ENCODE results near the gene TMEM266.

The TMEM266 gene

DNA sequence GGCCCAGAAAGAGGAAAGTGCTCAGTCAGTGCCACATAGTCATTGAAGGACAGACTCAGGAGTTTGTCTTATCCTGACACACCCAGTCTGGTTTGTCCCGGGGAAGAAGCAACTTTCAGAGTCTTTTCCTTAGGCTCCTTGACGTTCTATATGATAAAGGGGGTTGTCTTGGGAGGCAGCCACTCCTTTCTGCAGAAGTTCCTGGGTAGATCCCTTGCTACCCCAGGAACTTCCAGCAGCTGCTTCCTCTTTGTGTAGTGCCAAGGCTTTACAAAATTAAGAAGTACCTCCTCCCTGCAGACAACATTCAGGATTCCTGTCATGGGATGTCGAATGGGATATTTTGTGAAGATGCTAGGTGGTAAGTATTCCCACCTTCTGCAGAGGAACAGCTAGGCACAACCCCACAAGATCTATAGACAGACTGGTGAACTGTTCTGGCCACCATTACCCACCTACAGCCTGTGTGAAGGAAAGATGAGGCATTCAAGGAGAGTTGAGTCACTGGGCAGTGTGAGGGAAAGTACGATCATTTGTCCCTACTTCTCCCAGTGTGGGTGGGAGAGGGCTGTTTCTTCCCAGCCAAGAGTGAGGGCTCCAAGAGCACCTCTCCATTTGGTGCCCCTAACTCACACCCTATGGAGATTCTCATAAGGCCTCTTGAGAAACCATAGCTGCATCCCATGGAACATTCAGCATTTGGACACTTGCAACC lies 11.3 kb downstream of the TMEM266 start:
- DNase-seq: no peak

DNA sequence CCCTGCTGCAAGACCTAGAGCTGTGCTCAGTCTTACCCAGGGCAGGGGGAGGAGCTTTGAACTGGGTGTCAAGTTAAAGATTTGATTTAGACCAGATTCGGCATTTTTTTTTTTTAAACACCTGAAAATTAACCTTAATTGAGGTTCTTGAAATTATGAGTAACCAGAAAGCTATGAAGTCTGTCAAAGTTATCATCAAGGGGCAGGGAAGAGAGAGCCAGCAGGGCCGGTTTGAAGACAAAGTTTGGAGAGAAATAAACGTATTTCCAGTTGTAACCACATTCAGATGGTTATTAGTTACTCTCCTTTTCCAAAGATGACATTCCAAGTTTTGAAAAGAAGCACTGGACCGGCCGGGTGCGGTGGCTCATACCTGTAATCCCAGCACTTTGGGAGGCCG lies 12.0 kb downstream of the TMEM266 start:
- DNase-seq: no peak

DNA sequence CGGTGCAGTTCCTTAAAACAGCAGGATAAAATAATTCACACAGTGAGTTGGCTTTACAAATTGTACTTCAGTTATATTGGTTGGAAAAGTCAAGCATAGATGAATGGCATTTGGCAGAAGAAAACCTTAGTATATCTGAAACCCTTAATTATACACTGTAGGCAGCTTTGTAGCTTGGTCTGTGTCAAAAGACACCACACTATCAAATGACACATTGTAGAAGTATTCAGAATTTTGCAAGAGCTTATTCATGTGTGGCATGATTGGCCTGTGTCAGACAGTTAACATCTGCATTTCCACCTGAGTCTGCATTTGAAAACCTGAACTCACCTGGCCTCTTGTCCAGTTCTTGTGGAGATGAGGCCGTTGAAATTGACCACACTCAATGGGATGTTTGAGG lies 13.8 kb downstream of the TMEM266 start:
- DNase-seq: no peak

DNA sequence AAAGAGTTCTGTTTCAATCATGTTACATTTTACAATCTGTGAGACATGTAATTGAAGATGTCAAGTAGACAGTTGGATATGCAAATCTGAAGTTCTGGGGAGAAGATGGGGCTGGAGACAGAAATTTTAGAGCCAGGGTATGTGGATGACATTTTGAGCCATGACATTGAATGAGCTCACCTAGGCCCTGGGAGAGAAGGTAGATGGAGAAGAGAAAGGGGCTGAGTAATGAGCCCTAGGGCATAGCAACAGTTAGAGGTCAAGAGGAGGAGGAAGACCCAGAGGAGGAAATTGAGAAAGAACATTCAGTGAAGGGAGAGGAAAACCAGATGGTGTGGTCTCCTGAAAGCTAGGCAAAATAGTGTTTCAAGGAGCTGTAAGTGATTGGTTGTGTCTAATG lies 15.3 kb downstream of the TMEM266 start:
- no peak for DNase-seq

DNA sequence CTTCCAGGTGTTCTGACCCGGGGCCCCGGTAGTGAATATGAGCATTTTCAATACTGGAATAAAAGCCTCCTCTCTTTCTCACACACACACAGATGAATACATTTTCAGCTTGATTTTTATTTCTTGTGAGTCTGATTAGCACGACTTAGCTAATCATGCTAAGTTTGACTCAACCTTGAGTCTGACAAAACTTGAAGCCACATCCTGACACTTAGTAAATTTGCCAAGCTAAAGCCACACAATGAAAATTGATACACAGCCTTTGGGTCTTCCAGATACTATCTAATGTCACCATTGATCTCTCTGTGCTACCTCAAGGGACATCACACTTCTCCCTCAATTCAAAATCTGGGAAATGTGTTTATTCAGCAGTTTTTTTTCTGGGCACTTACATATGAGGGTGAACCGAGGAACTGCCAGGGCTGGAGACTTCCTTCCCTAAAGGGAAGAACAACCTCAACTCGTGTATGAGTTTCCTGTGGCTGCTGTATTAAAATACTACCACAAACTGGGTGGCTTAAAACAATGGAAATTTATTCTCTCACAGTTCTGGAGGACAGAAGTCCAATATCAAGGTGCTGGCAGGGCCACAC lies 18.6 kb downstream of the TMEM266 start:
- DNase-seq: no peak

DNA sequence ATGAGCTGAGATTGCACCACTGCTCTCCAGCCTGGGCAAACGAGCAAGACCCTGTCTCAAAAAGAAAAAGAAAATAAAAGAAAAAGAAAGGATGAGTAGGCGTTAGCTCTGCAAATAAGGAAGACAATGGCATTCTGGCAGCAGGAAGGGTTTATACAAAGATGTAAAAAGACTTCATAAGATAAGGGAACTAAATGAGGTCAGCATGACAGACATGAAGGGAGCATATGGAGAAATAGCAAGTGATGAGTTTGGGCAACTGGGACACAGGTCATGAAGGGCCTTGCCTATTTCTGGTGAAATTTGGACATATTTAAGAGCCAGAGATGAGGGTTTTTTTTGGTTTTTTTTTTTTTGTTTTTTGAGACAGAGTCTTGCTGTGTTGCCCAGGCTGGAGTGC lies 24.5 kb downstream of the TMEM266 start:
- no peak for DNase-seq

DNA sequence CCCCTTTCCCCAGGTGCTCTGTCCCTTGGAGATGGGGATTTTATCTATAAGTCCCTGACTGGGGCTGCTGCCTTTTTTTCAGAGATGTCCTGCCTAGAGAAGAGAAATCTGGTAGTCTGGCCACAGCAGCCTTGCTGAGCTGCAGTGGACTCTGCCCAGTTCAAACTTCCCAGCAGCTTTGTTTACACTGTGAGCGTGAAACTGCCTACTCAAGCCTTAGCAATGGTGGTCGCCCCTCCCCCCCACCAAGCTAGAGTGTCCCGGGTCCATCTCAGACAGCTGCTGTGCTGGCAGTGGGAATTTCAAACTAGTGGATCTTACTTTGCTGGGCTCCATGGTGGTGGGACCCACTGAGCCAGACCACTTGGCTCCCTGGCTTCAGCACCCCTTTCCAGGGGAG lies 38.9 kb downstream of the TMEM266 start:
- no peak for DNase-seq

DNA sequence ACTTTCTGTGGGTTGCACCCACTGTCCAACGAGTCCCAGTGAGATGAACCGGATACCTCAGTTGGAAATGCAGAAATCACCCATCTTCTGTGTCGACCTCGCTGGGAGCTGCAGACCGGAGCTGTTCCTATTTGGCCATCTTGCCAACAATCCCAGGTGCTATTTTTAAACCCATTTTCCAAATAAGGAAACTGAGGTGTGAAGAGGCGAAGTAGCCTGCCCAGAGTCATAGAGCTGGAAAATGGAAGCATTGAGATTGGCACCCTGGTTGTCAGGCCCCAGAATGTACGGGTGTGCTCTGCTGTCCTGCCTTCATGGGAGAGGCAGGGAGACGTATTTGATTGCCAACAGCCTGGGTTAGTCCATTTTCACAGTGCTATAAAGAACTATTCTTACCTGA lies 39.6 kb downstream of the TMEM266 start:
- no peak for DNase-seq

DNA sequence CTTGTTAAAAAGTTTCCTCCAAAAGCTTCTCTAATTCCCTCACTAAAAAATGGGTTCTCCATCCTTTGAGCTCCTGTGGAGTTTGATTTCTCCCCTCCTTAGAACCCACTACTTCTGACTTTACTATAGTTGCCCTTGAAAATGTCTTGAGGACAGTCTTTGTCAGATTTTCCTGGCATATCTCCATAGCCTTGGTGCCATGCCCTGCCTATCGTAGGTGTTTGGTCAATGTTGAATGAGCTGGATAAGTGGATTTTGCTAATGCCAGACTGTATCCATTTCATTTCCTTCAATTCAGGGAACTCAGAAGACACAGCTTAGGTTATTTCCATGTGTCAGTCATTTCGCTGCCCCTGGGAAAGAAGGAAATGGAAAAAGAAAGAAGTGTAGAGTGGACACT lies 40.6 kb downstream of the TMEM266 start:
- DNase-seq: no peak

DNA sequence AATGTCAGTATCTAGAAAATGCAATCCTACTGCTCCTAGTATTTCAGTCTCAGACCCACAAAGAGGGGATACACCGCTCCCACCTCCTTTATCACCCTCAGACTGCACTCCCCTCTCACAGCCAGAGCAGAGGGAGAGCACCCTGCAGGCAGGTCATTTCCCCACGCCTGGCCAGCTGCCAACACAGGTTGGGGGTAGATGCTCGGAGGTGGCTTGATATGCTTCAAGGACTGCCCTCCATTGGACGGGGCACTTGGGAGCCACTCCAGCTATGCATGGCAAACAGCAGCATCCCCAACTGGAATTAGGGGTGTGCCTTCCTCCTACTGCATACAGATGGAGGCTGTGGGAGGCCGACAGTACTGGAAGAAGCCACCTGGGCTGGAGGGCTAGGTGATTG lies 41.9 kb downstream of the TMEM266 start:
- no peak for DNase-seq

DNA sequence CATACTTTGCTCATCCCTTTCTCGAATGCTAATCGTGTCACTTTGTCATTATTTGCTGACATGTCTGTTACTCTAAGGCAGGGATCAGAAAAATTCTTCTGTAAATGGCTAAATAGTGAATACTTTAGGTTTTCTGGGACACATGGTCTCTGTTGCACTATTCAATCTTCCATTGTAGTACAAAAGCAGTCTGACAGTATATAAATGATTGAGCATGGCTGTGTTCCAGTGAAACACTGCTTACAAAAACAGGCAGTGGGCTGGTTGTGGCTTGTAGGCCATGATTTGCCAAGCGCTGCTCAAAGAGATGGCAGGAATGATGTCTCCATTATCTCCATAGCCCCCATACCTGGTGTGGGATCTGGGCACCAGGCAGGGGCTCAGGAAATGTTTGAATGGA lies 45.6 kb downstream of the TMEM266 start:
- DNase-seq: no peak

DNA sequence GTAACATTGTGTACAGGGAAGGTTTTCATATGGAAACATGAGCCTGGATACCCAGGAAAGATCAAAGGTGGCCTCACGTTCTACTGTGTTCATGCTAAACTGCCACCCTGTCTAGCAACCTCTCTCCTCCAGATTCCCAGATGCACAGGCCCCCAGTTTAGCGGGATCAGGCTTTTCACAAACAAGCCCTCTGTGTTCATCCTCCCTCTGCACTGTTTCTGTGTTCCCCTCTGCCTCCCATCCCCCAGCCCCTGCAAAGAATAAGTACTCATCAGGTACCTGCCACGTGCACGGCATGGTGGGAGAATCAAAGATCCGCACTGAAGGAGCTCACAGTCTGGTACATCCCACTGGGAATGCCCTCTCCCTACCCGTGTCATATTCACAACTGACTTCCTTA lies 46.1 kb downstream of the TMEM266 start:
- no peak for DNase-seq

DNA sequence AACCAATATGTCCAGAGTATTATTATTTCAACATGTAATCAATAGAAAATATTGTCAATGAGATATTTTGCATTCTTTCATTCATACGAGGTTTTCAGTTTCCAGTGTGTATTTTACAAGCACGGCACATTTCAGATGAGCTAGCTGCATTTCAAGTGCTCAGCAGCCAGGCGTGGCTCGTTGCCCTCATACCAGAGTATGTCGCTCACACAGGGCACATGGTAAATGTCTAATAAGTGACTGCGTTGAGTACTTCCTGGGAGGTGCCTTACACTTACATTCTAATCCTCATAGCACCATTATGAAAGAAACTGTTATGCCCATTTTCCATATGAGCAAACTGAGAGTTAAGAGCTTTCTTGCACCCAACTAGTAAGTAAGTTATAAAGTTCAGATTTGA lies 47.4 kb downstream of the TMEM266 start:
- DNase-seq: no peak

DNA sequence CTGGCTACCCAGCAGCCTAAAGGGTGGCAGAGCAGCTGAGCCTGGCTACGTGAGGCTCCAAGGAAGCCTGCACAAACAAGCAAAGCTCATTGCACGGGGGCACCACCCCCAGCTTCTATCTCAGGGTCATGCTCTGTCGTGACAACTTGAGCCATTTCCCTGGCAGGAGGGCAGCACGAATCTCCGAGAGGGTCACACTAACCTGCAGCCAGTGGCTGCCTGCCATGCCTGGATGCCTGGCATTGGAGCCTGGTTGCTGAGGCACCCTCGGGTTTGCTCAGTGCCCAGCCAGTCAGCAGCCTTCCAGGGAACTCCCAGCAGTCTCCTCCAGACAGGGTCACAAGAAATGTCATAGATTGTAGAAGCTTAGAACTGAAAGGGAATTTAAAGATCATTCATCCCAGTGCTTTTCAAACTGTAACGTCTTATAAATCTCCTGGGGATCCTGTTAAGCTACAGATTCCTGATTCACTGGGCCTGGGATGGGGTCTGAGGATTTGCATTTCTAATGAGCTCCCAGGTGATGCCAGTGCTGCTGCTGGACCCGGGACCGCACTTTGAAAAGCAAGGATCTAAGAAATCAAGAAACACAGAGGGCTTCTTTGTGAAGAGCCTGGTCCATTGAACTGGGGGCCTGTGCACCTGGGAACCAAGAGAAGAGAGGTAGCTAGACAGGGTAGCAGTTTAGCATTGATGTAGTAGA lies 48.4 kb downstream of the TMEM266 start:
- DNase-seq: no peak

DNA sequence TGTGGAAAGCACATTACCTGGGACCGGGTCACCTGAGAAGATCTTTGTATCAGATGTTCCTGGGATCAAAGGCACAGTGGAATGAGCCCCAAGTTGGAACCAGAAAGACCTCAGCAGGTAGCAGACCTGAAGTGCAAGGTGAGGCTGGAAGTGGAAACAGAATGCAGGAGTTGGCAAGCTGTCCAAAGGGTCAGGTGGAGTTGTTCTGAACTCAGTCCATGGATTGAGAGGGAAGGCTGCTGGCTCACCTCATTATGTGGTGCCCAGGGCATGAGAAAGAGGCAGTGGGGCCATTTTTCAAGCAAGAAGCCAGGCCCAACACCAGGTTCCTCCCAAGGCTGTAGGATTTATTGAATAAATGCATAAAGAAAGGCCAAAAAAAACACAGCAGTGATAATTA lies 49.3 kb downstream of the TMEM266 start:
- DNase-seq: no peak

DNA sequence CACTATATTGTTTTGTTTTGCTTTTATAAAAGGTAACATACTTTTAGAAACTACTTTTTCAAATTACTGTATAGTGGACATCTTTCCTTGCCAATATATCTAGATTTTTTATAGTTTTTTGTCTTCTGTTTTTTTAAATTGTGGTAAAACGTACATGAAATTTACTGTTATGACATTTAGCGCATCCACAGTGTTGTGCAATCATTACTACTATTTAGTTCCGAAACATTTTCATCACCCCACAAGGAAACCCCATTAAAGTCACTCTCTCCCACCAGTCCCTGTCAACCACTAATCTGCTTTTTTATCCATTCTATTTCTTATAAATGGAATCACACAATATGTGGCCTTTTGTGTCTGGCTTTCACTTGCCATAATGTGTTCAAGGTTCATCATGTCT lies 54.8 kb downstream of the TMEM266 start:
- DNase-seq: no peak

DNA sequence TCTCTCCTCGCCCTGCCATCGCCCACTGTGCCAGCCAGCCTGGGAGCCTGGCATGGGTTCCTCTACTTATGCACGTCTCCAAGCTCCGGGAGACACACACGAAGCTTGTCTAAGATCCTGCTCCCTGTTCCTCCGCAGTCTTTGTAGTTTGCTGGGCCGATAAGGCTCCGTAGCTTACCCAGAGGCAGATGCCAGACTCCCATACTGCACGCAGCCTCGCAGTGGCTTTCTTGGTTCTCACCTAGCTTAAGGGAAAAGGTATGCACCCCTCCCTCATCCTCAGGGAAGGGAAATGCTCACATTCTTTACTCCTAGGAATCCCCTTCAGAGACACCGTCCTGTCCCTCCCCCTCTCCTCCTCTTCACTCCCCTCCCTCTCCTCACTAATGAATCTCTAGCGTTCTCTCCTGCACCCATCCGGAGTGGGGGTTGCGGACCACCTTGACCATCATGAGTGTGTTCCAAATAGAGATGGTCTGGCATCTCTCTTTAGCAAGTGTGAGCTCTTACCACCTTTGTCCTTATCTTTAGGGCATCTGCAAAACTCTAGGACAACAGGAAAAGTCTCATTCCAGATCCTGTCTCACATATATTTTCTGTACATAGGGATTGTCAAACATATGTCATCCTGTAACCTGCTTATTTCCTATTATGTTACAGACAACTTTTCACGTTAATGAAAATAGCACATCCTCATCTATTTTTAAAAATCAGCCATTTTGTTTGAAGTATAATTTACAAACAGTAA lies 56.5 kb downstream of the TMEM266 start:
- DNase-seq: no peak

DNA sequence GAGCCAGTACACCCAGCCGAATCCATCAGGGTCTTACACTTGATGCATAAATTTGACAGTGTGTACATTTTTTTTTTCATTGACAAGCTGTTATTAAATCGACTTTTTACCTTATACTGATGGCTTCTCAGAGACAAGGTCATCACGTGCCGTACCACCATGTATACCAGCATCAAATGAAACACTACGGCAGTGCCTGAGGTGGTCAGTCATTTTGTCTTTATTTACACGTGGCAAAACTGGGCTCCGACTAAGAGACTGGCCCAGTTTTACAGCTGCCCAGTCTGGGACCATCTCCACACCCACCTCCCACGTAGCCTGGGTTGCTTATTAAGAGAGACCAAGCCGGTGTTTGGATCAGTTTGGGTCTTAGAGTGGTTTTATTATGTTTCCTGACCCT lies 57.4 kb downstream of the TMEM266 start:
- no peak for DNase-seq

DNA sequence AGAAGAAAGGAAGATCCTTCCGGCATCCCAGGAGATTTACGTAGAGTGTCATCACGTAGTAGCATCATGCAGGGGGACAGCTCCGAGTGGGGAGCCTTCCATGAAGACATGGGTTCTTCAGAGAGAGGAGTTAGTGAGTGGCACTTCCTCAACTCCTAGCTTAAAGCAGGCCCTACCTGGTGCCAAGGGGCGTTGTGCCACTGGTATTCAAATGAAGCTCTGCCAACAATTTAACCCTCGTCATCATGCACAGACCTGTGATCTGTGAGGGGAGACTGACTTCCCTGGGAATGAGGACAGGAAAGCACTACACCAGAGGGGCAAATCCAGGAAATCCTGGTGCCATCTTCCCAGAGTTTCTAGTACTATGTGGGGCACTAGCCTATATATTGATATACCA lies 59.0 kb downstream of the TMEM266 start:
- DNase-seq: no peak

DNA sequence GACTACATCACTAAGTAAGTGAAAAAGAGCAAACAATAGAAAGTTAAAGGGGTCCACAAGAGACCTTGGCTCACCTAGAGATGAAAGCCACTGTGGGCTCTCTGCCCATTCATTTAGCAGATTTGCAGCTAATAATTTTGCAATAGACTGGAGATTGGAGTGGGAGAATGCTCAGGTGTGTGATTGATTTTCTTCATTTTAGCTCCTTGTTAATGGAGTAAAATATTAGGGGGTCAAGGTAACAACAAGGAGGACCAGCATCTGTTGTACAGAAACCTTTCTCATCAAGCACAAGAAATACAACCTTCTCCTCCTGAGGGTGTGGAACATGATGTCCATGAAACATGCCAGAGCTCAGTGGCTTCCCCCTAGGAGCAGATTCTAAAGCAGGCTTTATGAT lies 63.2 kb downstream of the TMEM266 start:
- DNase-seq: no peak

DNA sequence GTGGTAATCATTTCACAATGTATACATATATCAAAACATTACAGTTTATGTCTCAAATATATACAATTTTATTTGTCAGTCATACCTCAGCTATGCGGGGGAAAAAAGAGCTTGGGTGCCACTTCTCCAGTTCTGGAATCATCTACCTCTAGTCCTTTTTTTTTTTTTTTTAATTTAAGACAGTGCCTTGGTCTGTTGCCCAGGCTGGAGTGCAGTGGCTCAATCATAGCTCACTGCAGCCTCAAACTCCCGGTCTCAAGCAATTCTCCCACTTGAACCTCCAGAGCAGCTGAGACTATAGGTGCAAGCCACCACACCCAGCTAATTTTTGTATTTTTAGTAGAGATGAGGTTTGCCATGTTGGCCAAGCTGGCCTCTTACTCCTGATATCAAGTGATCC lies 67.4 kb downstream of the TMEM266 start:
- no peak for DNase-seq

DNA sequence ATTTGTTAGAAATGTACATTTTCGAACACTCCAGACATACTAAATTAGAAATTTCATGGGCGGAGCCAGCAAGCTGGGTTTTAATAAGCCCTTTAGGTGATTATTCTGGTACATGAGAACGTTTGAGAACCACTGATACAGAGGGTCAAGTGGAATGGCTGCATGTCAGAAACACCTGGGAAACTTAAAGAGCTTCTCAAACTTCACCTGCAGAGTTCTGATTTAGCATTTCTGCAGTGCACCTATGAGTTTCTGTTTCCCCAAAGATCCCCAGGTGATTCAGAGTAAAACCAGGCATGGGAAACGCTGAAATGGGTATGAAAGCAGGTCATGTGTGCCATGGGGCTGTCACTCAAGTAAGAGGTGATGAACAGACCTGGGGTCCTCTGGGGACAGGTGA lies 68.1 kb downstream of the TMEM266 start:
- DNase-seq: no peak

DNA sequence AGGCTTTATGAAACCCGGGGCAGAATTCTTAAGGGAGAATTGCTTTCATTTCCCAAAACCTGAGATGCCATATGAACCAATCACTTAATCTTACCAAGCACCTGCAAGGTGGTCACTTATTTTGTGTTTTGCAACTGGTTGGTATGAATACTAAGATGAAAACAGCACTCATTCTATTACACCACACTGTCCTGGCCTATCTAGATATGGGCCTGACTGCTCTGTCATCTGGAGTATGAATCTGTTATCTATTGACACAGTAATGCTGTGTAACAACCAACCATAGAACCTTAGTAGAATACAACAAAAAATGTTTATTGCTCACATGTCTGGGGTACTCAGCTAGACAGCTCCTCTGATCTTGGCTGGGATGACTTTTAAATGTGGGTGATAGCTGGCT lies 74.8 kb downstream of the TMEM266 start:
- no peak for DNase-seq

DNA sequence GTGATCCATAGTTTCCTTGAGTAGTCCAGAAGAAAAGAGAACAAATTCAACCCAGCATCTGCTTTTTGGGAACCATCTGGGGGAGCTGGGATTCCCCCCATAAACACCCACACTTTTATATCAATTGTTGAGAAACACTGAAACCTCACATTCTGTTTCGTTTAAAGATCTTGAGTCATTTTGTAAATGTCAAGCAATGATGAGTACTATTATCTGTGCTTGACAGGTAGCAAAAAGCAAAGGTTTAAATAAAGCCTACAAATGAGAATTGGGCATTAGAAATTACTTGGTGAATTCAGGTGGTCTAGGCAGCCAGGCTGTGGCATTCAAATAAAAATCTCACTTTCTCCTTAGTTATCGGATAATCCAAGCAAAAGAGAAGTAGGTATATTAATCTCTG lies 75.7 kb downstream of the TMEM266 start:
- no peak for DNase-seq

Measured in CD4-positive, alpha-beta T cell treated with Interleukin-1 beta for 1 hour (primary cell).